Stimulated activated CD4-positive, alpha-beta T cell treated with anti-CD3 and anti-CD28 coated beads, Interleukin-4, amount 100 ng/mL, for 4 hours (primary cell): Measurements from ENCODE around the gene ZNF101.
"Not testable (repeated sequence)": the region's sequence is repeated elsewhere in the genome, so short reads cannot be mapped to it uniquely, and the experiment has no call there.

Source experiments
- DNase-seq, 2 experiments: peaks; one replicate each; pipeline ENCODE4 v3.0.0-alpha.2; 2020

ZNF101 gene

DNA sequence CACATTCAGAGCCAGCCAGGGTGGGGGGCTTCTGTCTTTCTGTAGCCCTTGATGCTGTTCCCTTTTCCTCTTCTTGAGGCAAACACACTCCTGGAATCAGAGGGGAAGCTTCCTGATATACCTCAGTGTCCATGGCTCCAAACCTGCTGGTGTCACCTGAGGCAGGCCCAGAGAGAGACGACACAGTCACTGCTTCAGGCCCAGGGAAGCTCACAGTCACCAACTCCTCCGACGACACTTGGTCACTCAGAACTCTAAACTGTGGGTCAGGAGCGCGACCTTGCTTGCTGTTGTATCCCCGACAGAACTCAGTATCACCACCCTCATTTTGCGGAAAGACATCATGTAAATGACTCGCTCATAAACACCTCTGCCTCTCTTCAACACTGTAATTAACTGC is 6.3 kb upstream of the ZNF101 start:
- DNase-seq = no peak

DNA sequence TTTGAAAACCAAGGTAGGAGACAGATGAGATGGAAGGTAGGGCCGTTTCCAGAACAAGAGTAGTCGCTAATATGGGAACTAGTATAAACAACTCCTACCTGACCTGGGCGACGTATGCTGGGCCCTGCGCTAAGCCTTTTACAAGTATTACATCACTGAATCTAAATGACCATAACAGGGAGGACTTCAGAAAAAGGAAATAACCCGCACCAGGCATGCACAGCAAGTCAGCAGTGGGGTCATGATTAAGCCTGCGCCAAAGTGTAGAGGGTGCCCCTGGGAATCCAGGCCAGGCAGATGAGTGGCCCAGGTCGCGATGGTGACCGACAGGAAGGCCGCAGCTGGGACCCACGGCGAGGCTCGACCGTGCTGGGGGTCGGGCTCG is 5.8 kb upstream of the ZNF101 start:
- DNase-seq = no peak

DNA sequence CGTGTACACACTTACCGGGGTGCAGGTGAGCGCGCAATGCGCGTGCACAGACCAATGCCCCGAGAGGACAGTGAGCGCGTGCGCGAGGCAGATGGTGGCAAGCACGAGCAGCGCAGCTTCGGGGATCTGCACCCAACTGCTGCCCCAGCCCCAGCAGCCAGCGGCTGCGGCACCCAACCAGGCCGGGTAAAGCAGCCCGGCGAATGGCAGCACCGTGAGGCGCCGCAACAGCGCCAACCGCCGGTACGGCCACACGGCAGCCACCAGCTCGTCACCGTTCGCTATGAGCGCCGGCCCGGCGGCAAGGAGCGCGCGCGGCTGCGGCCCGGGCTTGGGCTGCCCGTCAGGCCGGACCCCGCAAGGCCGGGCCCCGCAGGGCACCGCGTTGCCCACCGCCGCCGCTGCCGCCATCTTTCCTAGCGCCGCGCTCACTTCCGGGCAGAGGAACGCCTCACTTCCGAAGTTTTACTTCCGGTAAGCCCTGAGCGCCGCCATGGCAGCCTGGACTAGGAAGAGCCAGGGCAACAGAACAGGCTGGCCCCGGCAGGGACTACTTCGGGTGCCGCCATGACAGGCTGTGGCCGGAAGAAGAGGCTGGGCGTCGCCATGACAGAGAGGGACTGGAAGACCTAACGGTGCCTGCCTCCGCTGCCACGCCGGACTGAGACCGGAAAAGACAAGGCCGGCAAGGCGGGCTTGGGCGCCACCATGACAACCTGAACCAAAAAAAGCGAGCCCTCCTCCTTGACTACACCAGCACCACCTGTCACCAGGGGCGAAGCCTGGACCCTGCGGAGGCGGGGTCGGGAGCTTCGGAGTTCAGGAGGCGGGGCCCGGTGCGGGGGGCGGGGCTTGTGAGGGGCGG is 5.2 kb upstream of the ZNF101 start, which contains the start of gene ATP13A1:
Gene ATP13A1 (minus strand): TSS at position 421 of the 865 bp plus-strand sequence. CDS start 10 bp downstream, at position 411.
- peak; percentile 89 to 96 for DNase-seq

DNA sequence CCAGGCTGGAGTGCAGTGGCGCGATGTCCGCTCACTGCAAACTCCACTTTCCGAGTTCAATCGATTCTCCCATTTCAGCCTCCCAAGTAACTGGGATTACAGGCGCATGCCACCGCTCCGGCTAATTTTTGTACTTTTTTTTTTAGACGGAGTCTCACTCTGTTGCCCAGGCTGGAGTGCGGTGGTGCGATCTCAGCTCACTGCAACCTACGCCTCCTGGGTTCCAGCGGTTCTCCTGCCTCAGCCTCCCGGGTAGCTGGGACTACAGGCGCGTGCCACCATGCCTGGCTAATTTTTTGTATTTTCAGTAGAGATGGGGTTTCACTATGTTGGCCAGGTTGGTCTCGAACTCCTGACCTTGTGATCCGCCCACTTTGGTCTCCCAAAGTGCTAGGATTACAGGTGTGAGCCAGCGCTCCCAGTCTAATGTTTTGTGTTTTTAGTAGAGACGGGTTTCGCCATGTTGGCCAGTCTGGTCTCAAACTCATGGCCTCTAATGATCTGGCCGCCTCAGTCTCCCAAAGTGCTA is 3.2 kb upstream of the ZNF101 start:
- DNase-seq = not testable (repeated sequence)

DNA sequence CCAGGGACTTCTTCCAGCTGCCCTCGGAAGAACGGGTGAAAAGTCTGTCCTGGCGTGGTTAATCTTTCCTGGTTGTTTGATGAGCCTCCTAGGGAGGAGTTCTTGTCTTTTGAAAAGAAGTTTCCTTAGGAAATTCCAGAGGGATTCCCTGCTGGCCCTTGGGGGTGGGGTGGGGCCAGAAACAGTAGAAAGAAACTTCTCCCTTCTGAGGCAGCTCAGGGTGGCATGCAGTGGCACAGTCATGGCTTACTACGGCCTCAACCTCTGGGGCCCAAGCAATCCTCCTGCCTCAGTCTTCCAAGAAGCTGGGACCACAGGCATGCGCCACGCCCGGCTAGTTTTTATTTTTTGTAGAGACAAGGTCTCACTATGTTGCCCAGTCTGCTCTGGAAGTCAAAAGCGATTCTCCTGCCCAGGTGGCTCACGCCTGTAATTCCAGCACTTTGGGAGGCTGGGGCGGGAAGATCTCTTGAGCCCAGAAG is 1.5 kb downstream of the ZNF101 start:
- DNase-seq = no peak

DNA sequence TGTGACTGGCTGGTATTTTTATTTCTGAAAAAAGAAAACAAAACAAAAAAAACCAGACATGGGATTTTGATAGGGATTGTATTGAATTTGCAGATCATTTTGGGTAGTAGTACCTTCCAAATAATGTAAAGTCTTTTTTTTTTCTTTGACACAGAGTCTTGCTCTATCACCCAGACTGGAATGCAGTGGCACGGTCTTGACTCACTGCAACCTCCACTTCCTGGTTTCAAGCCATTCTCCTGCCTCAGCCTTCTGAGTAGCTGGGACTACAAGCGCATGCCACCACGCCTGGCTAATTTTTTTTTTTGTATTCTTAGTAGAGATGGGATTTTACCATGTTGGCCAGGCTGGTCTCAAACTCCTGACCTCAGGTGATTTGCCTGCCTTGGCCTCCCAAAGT is 4.2 kb downstream of the ZNF101 start:
- DNase-seq = no peak

DNA sequence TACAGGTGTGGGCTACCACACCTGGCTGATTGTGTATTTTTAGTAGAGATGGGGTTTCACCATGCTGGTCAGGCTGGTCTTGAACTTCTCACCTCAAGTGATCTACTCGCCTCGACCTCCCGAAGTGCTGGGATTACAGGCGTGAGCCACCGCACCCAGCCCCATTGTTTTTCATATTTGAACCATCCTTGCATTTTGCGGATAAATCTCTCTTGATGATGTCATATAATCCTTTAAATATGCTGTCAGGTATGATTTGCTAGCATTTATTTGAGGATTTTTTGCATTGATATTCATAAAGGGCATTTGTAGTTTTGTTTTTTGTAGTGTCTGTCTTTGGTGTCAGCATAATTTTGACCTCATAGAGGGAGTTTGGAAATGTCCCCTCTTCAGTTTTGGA is 5.7 kb downstream of the ZNF101 start:
- DNase-seq = no peak

DNA sequence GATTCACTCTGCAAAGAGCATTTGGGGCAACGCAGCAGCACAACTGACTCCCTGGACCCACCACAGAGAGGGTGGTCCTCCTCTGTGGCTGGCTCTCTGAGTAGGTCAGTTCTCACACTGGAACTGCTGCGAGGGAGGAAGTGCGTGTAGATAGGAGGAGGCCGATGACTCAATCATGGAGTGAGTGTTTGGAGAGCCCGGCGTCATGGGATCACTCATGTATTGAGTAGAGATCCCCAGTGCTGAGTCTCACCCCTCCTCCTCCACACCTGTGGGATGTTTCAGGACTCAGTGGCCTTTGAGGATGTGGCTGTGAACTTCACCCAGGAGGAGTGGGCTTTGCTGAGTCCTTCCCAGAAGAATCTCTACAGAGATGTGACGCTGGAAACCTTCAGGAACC is 8.9 kb downstream of the ZNF101 start:
- no peak for DNase-seq

DNA sequence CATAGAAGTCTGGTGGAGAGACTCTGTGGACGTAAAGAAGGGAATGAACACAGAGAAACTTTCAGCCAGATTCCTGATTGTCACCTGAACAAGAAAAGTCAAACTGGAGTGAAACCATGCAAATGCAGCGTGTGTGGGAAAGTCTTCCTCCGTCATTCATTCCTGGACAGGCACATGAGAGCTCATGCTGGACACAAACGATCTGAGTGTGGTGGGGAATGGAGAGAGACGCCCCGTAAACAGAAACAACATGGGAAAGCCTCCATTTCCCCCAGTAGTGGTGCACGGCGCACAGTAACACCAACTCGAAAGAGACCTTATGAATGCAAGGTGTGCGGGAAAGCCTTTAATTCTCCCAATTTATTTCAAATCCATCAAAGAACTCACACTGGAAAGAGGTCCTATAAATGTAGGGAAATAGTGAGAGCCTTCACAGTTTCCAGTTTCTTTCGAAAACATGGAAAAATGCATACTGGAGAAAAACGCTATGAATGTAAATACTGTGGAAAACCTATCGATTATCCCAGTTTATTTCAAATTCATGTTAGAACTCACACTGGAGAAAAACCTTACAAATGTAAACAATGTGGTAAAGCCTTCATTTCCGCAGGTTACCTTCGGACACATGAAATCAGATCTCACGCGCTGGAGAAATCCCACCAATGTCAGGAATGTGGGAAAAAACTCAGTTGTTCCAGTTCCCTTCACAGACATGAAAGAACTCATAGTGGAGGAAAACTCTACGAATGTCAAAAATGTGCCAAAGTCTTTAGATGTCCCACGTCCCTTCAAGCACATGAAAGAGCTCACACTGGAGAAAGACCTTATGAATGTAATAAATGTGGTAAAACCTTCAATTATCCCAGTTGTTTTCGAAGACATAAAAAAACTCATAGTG is 10.8 kb downstream of the ZNF101 start:
- DNase-seq = no peak

DNA sequence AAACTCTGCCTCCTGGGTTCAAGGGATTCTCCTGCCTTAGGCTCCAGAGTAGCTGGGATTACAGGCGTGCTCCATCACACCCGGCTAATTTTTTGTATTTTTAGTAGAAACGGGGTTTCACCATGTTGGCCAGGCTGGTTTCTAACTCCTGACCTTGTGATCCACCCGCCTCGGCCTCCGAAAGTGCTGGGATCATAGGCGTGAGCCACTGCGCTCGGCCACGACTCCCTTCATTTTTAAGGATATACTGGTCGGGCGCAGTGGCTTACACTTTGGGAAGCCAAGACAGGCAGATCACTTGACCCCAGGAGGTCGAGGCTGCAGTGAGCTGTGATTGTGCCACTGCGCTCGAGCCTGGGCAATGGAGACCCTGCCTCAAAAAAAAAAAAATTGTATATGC is 17.5 kb downstream of the ZNF101 start:
- DNase-seq = not testable (repeated sequence)

DNA sequence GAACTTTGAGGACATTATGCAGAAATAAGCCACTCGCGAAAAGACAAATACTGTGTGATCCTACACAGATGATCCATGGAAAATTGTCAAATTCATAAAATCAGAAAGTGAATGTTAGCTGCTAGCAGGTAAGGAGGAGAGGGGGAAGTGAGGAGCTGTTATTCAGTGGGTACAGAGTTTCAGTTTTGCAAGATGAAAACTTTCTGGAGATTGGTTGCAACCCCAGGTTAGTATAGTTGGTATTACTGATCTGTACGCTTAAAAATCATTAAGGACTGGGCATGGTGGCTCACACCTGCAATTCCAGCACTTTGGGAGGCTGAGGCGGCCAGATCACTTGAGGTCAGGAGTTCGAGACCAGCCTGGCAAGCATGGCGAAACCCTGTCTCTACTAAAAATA is 17.9 kb downstream of the ZNF101 start:
- no peak for DNase-seq

DNA sequence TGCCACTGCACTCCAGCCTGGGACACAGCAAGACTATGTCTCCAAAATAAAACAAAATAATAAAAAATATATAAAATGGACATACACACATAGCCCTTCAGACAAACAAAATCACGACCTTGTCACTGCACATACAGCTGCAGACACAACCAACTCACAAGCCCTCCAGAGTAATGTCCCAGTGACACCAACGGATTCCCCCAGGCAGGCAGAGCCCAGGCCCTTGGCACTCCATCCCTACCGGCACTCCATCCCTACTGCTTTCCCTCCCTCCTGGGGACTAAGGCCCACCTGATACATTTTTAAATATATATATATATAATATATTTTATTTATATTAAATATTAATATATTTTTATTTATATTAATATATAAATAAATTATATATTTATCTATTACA is 18.5 kb downstream of the ZNF101 start:
- no peak for DNase-seq

DNA sequence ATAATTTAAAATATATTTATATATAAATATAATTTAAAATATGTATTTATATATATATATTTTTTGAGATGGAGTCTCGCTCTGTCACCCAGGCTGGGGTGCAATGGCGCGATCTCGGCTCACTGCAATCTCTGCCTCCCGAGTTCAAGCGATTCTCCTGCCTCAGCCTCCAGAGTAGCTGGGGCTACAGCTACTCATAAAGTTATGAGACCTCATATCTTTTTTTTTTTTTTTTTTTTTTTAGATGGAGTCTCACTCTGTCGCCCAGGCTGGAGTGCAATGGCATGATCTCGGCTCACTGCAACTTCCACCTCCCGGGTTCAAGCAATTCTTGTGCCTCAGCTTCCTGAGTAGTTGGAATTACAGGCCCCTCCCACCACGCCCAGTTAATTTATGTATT is 20.4 kb downstream of the ZNF101 start:
- DNase-seq = not testable (repeated sequence)

DNA sequence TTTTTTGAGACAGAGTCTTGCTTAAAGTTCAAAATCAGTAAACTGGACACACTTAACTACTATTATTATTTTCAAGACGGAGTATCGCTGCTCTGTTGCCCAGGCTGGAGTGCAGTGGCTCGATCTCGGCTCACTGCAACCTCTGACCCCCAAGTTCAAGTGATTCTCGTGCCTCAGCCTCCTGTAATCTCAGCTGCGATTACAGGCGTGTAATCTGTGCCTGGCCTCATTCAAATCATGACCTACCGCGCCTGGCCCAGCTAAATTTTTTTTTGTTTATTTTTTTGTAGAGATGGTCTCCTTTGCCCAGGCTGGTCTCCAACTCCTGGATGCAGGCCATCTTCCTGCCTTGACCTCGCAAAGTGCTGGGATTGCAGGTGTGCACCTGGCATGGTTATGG is 23.0 kb downstream of the ZNF101 start:
- no peak for DNase-seq

DNA sequence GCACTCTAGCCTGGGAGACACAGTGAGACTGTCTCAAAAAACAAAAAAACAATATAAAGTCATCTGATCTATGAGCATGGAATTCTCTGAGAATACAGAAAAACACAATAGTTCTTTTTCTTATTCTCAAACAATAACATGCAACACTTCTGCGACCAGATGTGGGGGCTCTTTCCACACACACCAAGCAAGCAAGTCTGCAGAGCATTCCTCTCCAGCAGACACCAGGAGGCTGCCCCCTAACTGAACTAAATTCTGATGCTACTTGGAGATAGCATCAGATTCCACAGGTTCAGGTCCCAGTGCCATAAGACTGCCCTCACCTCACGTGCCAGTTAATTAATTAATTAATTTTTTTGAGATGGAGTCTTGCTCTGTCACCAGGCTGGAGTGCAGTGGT is 27.7 kb downstream of the ZNF101 start:
- no peak for DNase-seq

DNA sequence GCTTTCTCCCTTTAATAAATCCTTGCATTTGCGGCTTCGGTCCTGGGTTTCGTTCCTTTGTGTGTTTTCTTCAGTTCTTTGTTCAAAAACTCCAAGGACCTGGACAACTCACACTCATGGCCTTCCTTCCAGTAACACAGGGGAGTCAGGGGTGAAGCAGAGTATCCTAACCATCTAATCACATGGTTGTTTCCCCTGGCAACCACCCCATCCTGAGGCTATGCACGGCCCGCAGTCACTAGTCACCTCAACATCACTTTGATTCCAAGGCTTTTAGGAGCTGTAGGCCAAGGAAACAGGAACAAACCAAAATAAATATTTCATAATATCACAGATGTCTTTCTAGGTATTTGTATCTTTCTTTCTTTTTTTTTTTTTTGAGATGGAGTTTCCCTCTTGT is 28.9 kb downstream of the ZNF101 start:
- DNase-seq = no peak

DNA sequence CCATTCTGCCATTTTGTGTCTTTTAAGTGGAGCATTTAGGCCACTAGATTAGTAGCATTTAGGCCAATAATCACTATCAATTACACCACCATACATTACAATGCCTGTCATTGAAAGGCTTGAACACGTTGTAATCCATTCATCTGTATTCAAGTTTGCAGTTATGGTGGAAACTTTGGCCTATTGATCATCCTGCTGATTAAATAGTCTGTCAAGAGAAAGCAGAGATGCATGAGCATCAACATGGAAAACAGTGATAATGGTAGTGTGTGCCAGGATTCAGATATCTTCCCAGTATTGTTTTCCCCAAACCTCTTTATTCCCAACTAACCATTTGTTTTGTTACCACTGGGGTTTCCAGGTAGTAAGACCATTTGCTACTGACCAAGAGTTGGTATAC is 31.9 kb downstream of the ZNF101 start:
- DNase-seq = not testable (repeated sequence)

DNA sequence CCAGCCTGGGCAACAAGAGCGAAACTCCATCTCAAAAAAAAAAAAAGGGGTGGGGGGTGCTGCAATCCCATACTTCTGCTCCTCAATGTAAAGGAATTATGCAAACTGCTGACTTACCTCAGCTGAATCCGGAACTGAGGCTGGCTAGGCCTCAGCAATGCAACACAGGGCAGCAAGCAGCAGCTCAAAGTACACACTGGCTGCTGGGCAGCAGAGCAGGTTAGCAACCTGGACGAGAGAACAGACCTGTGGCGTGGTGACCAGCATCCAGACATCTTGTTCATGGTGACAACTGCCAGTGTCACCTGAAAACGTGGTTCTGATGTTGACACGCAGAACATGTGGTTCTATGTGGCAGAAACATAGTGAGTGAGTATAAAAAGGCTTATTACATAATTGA is 36.2 kb downstream of the ZNF101 start:
- DNase-seq = no peak

DNA sequence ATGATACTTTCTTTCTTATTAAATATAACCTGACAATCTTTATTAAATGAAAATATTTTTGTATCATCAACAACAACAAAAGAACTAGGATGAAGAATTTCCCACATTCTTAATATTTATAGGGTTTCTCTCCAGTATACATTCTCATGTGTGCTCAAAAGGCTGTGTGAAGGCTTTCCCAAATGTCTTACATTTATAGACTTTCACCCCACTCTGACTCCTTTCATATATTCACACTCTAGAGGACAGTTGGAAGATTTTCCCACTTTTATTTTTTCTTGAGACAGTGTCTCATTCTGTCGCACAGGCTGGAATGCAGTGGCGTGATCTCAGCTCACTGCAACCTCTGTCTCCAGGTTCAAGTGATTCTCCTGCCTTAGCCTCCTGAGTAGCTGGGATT is 41.9 kb downstream of the ZNF101 start:
- no peak for DNase-seq

DNA sequence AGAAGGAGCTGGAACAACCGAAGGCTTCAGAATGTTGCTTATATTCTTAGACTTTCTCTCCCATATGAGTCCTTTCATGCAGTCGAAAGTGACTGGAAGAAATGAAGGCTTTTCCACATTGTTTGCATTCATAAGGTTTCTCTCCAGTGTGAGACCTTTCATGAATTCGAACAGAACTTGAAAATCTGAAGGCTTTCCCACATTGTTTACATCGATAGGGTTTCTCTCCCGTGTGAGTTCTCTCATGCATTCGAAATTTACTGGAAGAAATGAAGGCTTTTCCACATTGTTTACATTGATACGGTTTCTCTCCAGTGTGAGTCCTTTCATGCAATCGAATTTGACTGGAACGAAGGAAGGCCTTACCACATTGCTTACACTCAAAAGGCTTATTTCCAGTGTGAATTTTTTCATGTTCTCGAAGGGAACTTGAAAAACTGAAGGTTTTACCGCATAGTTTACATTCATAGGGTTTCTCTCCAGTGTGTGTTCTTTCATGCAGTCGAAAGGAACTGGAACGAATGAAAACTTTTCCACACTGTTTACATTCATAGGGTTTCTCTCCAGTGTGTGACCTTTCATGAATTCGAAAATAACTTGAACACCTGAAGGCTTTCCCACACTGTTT is 42.8 kb downstream of the ZNF101 start:
- DNase-seq = no peak

DNA sequence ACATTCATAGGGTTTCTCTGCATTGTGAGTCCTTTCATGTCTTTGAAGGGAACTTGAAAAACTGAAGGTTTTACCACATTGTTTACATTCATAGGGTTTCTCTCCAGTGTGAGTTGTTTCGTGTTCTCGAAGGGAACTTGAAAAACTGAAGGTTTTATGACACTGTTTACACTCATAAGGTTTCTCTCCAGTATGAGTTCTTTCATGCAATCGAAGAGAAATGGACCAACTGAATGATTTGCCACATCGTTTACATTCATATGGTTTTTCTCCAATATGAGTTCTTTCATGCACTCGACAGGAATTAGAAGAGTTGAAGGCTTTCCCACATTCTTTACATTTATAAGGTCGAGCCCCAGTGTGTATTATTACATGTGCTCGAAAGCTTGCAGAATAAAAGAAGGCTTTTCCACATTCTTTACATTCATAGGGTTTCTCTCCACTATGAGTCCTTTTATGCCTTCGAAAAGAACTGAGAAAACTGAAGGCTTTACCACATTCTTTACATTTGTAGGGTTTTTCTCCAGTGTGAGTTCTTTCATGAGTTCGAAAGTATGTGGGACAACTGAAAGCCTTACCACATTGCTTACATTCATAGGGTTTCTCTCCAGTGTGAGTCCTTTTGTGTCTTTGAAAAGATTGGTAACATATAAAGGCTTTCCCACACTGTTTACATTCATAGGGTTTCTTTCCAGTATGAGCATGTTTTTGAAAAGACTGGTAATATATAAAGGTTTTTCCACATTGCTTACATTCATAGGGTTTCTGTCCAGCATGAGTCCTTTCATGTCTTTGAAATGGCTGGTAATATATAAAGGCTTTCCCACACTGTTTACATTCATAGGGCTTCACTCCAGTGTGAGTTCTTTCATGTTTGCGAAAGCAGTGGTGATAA is 43.5 kb downstream of the ZNF101 start:
- DNase-seq = no peak

DNA sequence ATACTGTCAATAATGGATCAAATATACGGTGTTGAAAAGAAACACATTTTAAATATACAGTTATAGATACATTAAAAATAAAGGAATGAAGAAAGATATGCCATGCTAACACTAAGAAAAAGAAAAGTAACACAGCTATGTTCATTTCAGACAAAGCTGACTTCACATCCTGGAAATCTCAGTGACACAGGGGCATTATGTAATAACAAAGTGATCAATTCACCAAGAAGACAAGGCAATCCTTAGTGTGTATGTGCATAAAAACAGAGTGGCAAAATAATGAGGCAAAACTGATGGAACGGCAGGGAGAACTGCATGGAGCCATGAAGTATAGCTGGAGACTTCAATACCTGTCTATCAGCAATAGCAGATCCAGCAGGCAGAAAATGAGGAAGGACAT is 51.2 kb downstream of the ZNF101 start:
- DNase-seq = no peak
